CD8-positive, alpha-beta memory T cell (primary cell): ENCODE results near the gene ECT2L. TPM values are rescaled to one million over a fixed set of nuclear protein-coding genes. Genes with fewer than 3 reads are reported as not detected.
A peak's percentile ranks its signal among the peaks of the same experiment; 100 is the strongest.

Experiments
- CTCF ChIA-PET: fragments of 350-600 bp; sonication (Branson Sonifier 250); formaldehyde crosslinking; loops from one replicate; lab custom pipeline; 2021; ENCODE audit warnings: antibody characterized with exemption; lab: Charles Lee
- POLR2A ChIA-PET: fragments of 350-600 bp; sonication (Branson Sonifier 250); formaldehyde crosslinking; loops from one replicate; lab custom pipeline; 2021; ENCODE audit warnings: antibody characterized with exemption; lab: Charles Lee
- DNase-seq, 5 donors: peaks; one replicate each; pipeline versions ENCODE4 v3.0.0 to v3.0.0-alpha.2; 2020 to 2022; ENCODE audit warnings: mixed read lengths in 1 of 5
- H3K27ac ChIP-seq: one replicate; pipeline ENCODE4 v1.7.0; 2013; ENCODE audit warnings: low read depth, mild to moderate bottlenecking, low read length, moderate library complexity
- H3K27me3 ChIP-seq: 2 replicates; pipeline ENCODE4 v1.7.0; 2013; ENCODE audit warnings: low read length, mild to moderate bottlenecking; ENCODE audit not compliant: insufficient read depth, poor library complexity, severe bottlenecking
- H3K36me3 ChIP-seq: 2 replicates; pipeline ENCODE4 v1.7.0; 2013; ENCODE audit warnings: mild to moderate bottlenecking, low read length, moderate library complexity; ENCODE audit not compliant: insufficient read depth
- H3K4me1 ChIP-seq: 2 replicates; pipeline ENCODE4 v1.7.0; 2013; ENCODE audit warnings: mild to moderate bottlenecking, low read length, moderate library complexity; ENCODE audit not compliant: insufficient read depth
- H3K4me3 ChIP-seq: 2 replicates; pipeline ENCODE4 v1.7.0; 2013; ENCODE audit warnings: mild to moderate bottlenecking, low read length
- H3K9me3 ChIP-seq: 2 replicates; pipeline ENCODE4 v1.7.0; 2013; ENCODE audit warnings: mild to moderate bottlenecking, low read length
- H3K27ac Mint-ChIP-seq, 8 donors: one replicate each; pipeline ENCODE4 v1.8.0; 2020 to 2021; ENCODE audit warnings: mixed read lengths in 8 of 8, mild to moderate bottlenecking in 6 of 8, inconsistent platforms in 3 of 8, moderate library complexity in 3 of 8
- H3K27me3 Mint-ChIP-seq, 2 donors: one replicate each; pipeline ENCODE4 v1.8.0; 2020 to 2021; ENCODE audit warnings: mixed read lengths in 2 of 2, mild to moderate bottlenecking in 1 of 2, moderate library complexity in 1 of 2
- H3K36me3 Mint-ChIP-seq, 3 donors: one replicate each; pipeline ENCODE4 v1.8.0; 2020 to 2021; ENCODE audit warnings: mixed read lengths in 3 of 3, inconsistent platforms in 1 of 3, mild to moderate bottlenecking in 1 of 3
- H3K4me1 Mint-ChIP-seq, 3 donors: one replicate each; pipeline ENCODE4 v1.8.0; 2020 to 2021; ENCODE audit warnings: mixed read lengths in 3 of 3, inconsistent platforms in 1 of 3, mild to moderate bottlenecking in 1 of 3
- H3K4me3 Mint-ChIP-seq, 7 donors: one replicate each; pipeline ENCODE4 v1.8.0; 2020 to 2021; ENCODE audit warnings: mixed read lengths in 7 of 7, mild to moderate bottlenecking in 6 of 7, moderate library complexity in 4 of 7, inconsistent platforms in 2 of 7
- H3K9me3 Mint-ChIP-seq, 5 donors: one replicate each; pipeline ENCODE4 v1.8.0; 2020 to 2022; ENCODE audit warnings: mixed read lengths in 5 of 5, mild to moderate bottlenecking in 3 of 5, moderate library complexity in 2 of 5, inconsistent platforms in 1 of 5
- polyA plus RNA-seq: library from polyadenylated mRNA; unstranded; fragments of 300-500 nt; fragmentation: Illumina TruSeq; gene quantifications from one replicate; pipeline ENCODE4 v1.2.3, GENCODE V29; 2021
- total RNA-seq, 2 experiments: library from RNA; stranded (reverse); gene quantifications; one replicate each; pipeline ENCODE4 v1.2.3, GENCODE V29; 2021

The ECT2L gene
- total and polyA plus RNA-seq, 3 experiments from 2014 or later = 0.09 TPM; not detected in 2

DNA sequence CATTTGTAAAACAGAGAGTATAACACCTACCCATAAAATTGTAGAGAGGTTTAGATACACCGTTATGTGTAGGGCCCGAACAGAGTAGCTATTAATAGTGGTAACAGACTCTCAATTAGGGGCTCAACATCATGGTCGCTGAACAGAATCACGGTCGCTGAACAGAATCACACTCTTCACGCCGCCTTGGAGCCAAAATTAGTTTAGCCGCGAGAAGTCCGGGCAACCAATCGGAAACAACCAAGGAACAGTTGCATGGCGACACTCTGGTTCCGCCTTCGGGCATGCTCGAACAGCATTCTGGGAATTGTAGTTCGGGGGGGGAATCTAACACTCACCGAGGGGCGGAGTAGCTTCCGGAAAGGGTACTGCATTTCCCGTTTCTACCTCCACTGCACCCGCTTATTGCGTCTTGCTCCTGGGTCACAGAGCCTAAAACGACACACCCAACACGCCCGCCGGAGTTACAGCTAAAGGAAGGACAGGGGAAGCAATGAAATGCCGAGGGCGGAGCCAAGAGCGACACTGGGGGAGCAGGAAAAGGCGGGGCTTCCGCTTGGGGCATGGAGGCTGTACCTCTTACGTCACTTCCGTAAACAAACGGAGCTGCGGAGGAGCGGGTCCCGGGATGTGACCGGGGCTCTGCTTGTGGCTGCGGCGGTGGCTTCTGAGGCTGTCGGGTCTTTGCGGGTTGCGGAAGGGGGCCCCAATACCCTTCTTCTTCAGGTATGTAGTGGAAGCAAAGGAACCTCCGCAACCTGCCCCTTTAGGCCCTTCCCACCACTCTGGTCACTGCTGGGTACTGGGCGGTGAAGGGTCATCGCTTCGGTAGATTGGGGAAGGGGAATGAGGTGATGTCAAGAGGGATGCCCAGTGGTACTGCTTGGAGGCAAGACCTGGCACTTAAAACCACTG, 22.5 kb upstream of the ECT2L start, which contains the start of gene CCDC28A:
CCDC28A (plus strand) TSS at position 593 of the 915 bp plus-strand sequence. CDS start 2,352 bp downstream, outside the sequence.
- POLR2A ChIA-PET = interaction anchor here (0.7 to 1.7 kb wide), 4 partner anchors 15 to 601 kb away, joined by 3 to 10 read pairs (median 4); partner anchors contain the start of gene CITED2
- no peaks in the 10 kb centered on the region for H3K9me3 Mint-ChIP-seq
- no peaks in the 10 kb centered on the region for H3K27me3 ChIP-seq

DNA sequence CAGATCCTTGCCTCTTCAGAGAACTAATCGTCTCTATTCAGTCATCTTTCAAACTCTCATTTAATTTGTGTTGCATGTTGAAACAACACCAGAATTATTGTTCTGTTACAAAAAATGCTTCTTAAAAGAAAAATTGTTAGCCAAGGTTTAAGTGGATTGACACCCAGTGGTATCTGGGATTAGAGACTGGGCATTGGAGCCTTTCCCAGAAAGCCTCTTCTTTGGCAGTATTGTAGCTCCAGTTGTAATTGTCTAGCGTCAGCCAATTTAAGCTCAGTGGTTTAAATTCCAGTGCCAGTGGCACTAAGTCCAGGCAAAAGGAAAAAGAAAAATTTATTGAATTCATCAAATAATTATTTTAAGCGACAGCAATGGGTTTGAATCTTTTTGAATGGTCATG, 21.5 kb upstream of the ECT2L start:
- Mint-ChIP-seq H3K4me3 (peak overlapping the region; percentile 95 to 100 (median 99)), H3K9me3 (no peaks in the 10 kb centered on the region), H3K4me1 (peaks cover 37 to 50% (median 50%) of the 10 kb centered on the region in 3 donors), H3K27ac (peak overlapping the region; percentile 95 to 100 (median 100)), H3K36me3 (peaks cover 0 to 37% (median 10%) of the 10 kb centered on the region in 3 donors), H3K27me3 (peaks cover 0 to 3% of the 10 kb centered on the region in 2 donors)
- Histone ChIP-seq H3K27me3 (no peaks in the 10 kb centered on the region), H3K4me1 (peaks cover 13% of the 10 kb centered on the region), H3K36me3 (no peaks in the 10 kb centered on the region), H3K4me3 (peak overlapping the region; percentile 99), H3K9me3 (no peaks in the 10 kb centered on the region), H3K27ac (peak overlapping the region; percentile 97)
- no peak for DNase-seq
- ChIA-PET POLR2A (interaction anchor here (1.7 kb wide), 1 partner anchor 600 kb away, joined by 10 read pairs; the partner anchor contains the start of gene CITED2), CTCF (no interaction called here)

More for the DNA sequence above, 22.5 kb upstream of the ECT2L start, which contains the start of gene CCDC28A:
- Mint-ChIP-seq H3K4me3 (peak within 1 kb of the TSS; percentile 95 to 100 (median 99)), H3K27ac (peak within 1 kb of the TSS; percentile 95 to 100 (median 100)), H3K36me3 (peaks cover 0 to 30% (median 9%) of the 10 kb centered on the region in 3 donors), H3K27me3 (peaks cover 0 to 3% of the 10 kb centered on the region in 2 donors), H3K4me1 (peaks cover 31 to 44% (median 44%) of the 10 kb centered on the region in 3 donors)
- Histone ChIP-seq H3K9me3 (no peaks in the 10 kb centered on the region), H3K27ac (peak within 1 kb of the TSS; percentile 97), H3K36me3 (no peaks in the 10 kb centered on the region), H3K4me1 (peaks cover 13% of the 10 kb centered on the region), H3K4me3 (peak within 1 kb of the TSS; percentile 99)
- DNase-seq = peak; percentile 88 to 96 (median 95)
- CTCF ChIA-PET = interaction anchor here (0.6 kb wide), 1 partner anchor 615 kb away, joined by 3 read pairs; no protein-coding TSS in a partner anchor

DNA sequence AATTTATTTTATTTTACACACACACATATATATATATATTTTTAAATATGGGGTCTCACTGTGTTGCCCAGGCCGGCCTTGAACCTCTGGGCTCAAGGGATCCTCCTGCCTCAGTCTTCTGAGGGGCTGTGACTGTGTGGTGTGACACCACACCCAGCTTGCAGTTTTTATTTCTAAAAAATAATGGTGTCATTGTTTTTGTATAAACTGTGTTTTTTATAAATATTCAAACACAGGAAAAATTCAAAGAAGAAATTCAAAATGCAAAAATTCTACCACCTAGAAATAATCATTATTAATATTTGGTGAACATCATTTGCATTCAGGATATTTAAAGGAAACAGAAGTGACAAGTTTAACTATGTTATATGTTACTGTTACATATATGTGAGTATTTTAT, 19.2 kb upstream of the ECT2L start:
- Mint-ChIP-seq H3K36me3 (peaks cover 0 to 58% (median 15%) of the 10 kb centered on the region in 3 donors), H3K27ac (no peak overlapping the region), H3K27me3 (peaks cover 0 to 3% of the 10 kb centered on the region in 2 donors), H3K4me1 (peaks cover 37 to 50% (median 50%) of the 10 kb centered on the region in 3 donors), H3K4me3 (no peak overlapping the region), H3K9me3 (no peaks in the 10 kb centered on the region)
- CTCF ChIA-PET = no interaction called here
- no peak overlapping the region for H3K27ac ChIP-seq
- H3K4me3 ChIP-seq = no peak overlapping the region
- no peak for DNase-seq
- H3K27me3 ChIP-seq = no peaks in the 10 kb centered on the region
- peaks cover 13% of the 10 kb centered on the region for H3K4me1 ChIP-seq
- H3K36me3 ChIP-seq = no peaks in the 10 kb centered on the region
- POLR2A ChIA-PET = no interaction called here
- no peaks in the 10 kb centered on the region for H3K9me3 ChIP-seq

DNA sequence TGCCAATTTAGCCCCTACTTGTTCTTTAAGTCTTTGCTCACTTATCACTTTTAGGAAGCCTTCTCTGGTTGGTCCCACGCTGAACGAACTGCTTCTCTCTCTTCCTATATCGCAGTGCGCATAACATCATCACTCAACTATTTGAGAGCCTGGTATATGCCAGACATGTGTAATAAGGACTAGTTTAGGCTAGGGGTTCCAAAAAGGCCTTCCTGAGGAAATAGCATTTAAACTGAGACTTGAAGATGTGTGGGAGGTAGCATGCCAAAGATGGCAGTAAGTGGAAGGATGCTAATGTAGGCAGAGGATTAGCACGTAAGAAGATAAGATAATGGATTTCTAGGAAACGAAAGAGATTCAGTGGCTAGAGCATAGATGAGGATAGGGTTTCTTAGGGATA, 17.6 kb upstream of the ECT2L start:
- no peak overlapping the region for H3K27ac ChIP-seq
- no peaks in the 10 kb centered on the region for H3K27me3 ChIP-seq
- H3K27ac Mint-ChIP-seq = peak overlapping the region in 2 of 8 donors; percentile 44 to 69
- POLR2A ChIA-PET = interaction anchor here (0.7 kb wide), 1 partner anchor 799 kb away, joined by 3 read pairs; no protein-coding TSS in a partner anchor
- CTCF ChIA-PET = no interaction called here
- H3K36me3 Mint-ChIP-seq = peaks cover 0 to 69% (median 18%) of the 10 kb centered on the region in 3 donors
- no peaks in the 10 kb centered on the region for H3K9me3 Mint-ChIP-seq
- H3K36me3 ChIP-seq = peaks cover 4% of the 10 kb centered on the region
- H3K27me3 Mint-ChIP-seq = peaks cover 0 to 3% of the 10 kb centered on the region in 2 donors
- peaks cover 31 to 45% (median 42%) of the 10 kb centered on the region in 3 donors for H3K4me1 Mint-ChIP-seq
- H3K4me1 ChIP-seq = peaks cover 8% of the 10 kb centered on the region
- H3K9me3 ChIP-seq = no peaks in the 10 kb centered on the region
- H3K4me3 ChIP-seq = no peak overlapping the region
- H3K4me3 Mint-ChIP-seq = peak overlapping the region in 1 of 7 donors; percentile 30
- no peak for DNase-seq

DNA sequence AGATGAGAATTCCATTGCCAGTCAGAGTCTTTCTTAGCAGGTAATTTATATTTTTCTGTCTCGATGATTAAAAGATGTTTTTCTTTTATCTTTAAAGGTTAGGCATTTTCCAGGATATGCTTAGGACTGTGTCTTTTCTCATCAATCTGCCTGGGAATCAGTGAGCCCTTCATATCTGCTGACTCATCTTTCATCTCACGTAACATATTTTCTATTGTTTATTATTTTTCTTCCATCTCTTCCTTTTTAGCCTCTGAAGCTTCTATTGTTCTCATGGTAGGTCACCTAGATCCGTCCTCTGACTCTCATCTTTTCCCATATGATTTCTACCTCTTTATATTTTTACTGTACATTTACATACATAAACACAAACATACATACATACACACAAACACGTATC, 13.6 kb upstream of the ECT2L start:
- Histone ChIP-seq H3K27ac (no peak overlapping the region), H3K9me3 (no peaks in the 10 kb centered on the region), H3K27me3 (no peaks in the 10 kb centered on the region), H3K36me3 (peaks cover 4% of the 10 kb centered on the region), H3K4me3 (no peak overlapping the region), H3K4me1 (no peaks in the 10 kb centered on the region)
- ChIA-PET CTCF (no interaction called here), POLR2A (no interaction called here)
- Mint-ChIP-seq H3K27ac (peak overlapping the region in 3 of 8 donors; percentile 11 to 69 (median 11)), H3K36me3 (peaks cover 0 to 85% (median 17%) of the 10 kb centered on the region in 3 donors), H3K27me3 (peaks cover 0 to 1% of the 10 kb centered on the region in 2 donors), H3K9me3 (no peaks in the 10 kb centered on the region), H3K4me1 (peaks cover 15 to 24% (median 23%) of the 10 kb centered on the region in 3 donors), H3K4me3 (no peak overlapping the region)
- no peak for DNase-seq

DNA sequence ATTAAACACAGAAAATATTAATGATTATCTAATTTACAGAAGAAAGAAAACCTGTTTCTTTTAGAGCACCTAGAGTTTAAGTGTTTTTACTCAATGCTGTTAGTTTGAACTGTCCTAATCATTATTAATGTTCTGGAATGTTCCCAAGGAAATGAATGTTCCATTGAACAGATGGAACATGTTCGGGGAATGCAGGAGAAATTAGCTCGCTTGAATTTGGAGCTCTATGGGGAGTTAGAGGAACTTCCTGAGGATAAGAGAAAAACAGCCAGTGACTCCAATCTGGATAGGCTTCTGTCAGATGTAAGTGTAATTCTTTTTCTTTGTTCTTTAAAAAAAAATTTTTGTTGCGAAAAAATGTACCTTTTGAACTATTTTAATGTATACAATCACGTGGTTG, 10.8 kb upstream of the ECT2L start:
- H3K9me3 Mint-ChIP-seq = no peaks in the 10 kb centered on the region
- H3K4me1 ChIP-seq = no peaks in the 10 kb centered on the region
- no peak overlapping the region for H3K4me3 ChIP-seq
- H3K27me3 ChIP-seq = no peaks in the 10 kb centered on the region
- DNase-seq = no peak
- ChIA-PET POLR2A (no interaction called here), CTCF (no interaction called here)
- H3K9me3 ChIP-seq = no peaks in the 10 kb centered on the region
- no peak overlapping the region for H3K27ac Mint-ChIP-seq
- H3K27ac ChIP-seq = no peak overlapping the region
- H3K4me1 Mint-ChIP-seq = peaks cover 7 to 12% (median 12%) of the 10 kb centered on the region in 3 donors
- H3K36me3 Mint-ChIP-seq = peaks cover 4 to 84% (median 19%) of the 10 kb centered on the region in 3 donors
- H3K4me3 Mint-ChIP-seq = no peak overlapping the region
- peaks cover 0 to 1% of the 10 kb centered on the region in 2 donors for H3K27me3 Mint-ChIP-seq
- H3K36me3 ChIP-seq = peaks cover 11% of the 10 kb centered on the region

DNA sequence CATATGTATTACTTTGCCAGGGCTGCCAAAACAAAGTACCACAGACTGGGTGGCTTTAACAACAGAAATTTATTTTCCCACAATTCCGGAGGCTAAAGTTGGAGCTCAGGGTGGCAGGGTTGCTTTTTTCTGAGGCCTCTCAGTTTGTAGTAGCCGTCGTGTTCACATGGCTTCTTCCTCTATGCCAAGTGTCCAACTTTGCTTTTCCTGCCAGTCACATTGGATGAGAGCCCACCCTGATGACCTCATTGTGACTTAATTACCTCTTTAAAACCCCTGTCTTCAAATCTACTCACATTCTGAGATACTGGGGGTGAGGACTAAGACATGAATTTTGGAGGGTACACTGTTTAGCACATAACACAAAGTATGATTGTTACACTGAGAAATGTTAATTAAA, 9.9 kb upstream of the ECT2L start:
- Mint-ChIP-seq H3K9me3 (no peaks in the 10 kb centered on the region), H3K36me3 (peaks cover 10 to 84% (median 19%) of the 10 kb centered on the region in 3 donors), H3K4me3 (no peak overlapping the region), H3K27ac (no peak overlapping the region), H3K27me3 (peaks cover 0 to 1% of the 10 kb centered on the region in 2 donors), H3K4me1 (peaks cover 7 to 12% (median 12%) of the 10 kb centered on the region in 3 donors)
- Histone ChIP-seq H3K4me3 (no peak overlapping the region), H3K4me1 (no peaks in the 10 kb centered on the region), H3K36me3 (peaks cover 11% of the 10 kb centered on the region), H3K9me3 (no peaks in the 10 kb centered on the region), H3K27ac (no peak overlapping the region), H3K27me3 (no peaks in the 10 kb centered on the region)
- no peak for DNase-seq
- CTCF ChIA-PET = no interaction called here
- POLR2A ChIA-PET = no interaction called here
